Heart right ventricle (tissue), 16 donors: ENCODE results near the gene ACTL10. TPM values are rescaled to one million over a fixed set of nuclear protein-coding genes. Genes with fewer than 3 reads are reported as not detected.
A peak's percentile ranks its signal among the peaks of the same experiment; 100 is the strongest.

Experiments
- ATAC-seq, 8 donors: fragments of 200-7000 bp; cut with Tn5 transposase; one replicate each; pipeline ENCODE4 v1.9.1; 2020; ENCODE audit warnings: mild to moderate bottlenecking in 8 of 8, moderate library complexity in 8 of 8, moderate number of reproducible peaks in 1 of 8
- DNase-seq, 2 donors: peaks; one replicate each; pipeline ENCODE4 v3.0.0-alpha.2; 2020
- H3K27ac ChIP-seq, 10 donors: fragments of 200-600 bp; sonication (generic) in 2 of 10; one replicate each; pipeline versions ENCODE4 v1.5.0 to v1.8.0; 2020 to 2022; ENCODE audit warnings: mild to moderate bottlenecking in 3 of 10
- H3K27me3 ChIP-seq, 7 donors: fragments of 200-600 bp; one replicate each; pipeline ENCODE4 v1.8.0; 2021 to 2022; ENCODE audit warnings: mild to moderate bottlenecking in 2 of 7
- H3K36me3 ChIP-seq, 9 donors: fragments of 200-600 bp; sonication (generic) in 1 of 9; one replicate each; pipeline versions ENCODE4 v1.5.0 to v1.8.0; 2020 to 2022; ENCODE audit warnings: mild to moderate bottlenecking in 2 of 9
- H3K4me1 ChIP-seq, 9 donors: fragments of 200-600 bp; sonication (generic) in 1 of 9; one replicate each; pipeline versions ENCODE4 v1.5.0 to v1.8.0; 2020 to 2022; ENCODE audit warnings: mild to moderate bottlenecking in 4 of 9
- H3K4me3 ChIP-seq, 10 donors: fragments of 200-600 bp; sonication (generic) in 2 of 10; one replicate each; pipeline versions ENCODE4 v1.5.0 to v1.8.0; 2020 to 2022; ENCODE audit warnings: mild to moderate bottlenecking in 7 of 10, moderate library complexity in 2 of 10
- H3K9me3 ChIP-seq, 11 donors: fragments of 200-600 bp in 10 of 11; sonication (generic) in 2 of 11; one replicate each; pipeline versions ENCODE4 v1.5.0 to v1.8.0; 2013 to 2022; ENCODE audit warnings: mild to moderate bottlenecking in 2 of 11, control low read depth in 1 of 11, moderate library complexity in 1 of 11
- WGBS, 2 donors: extraction: QIAGEN DNeasy Blood & Tissue Kit; methylation state at CpG; one replicate each; pipeline ENCODE4 v1.1.7; 2013; ENCODE audit warnings: inconsistent platforms in 1 of 2; 5-methylcytosine and 5-hydroxymethylcytosine counted together
- intact Hi-C, 10 donors: fragments of 100-400 bp; cut with DNase I; formaldehyde crosslinking; loops; one replicate each; pipeline versions ENCODE4 v1.11.1 to v1.14.2; 2022
- polyA plus RNA-seq, 2 donors: library from polyadenylated mRNA; stranded (reverse); fragments of 200-250 nt; gene quantifications; one replicate each; pipeline ENCODE4 v1.2.3, GENCODE V29; 2013
- total RNA-seq, 10 donors: library from RNA; stranded (reverse); fragmentation: NEBNext Ultra II Directional in 3 of 10; extraction: Animal tissue kit (Norgen Biotek cat#: 25700) in 3 of 10; gene quantifications; one replicate each; pipeline versions ENCODE4 v1.2.1 to v1.2.4, GENCODE V29; 2021 to 2023
- TF ChIP-seq, protein P1 (sequence below), 9 donors: fragments of 200-600 bp; sonication (generic) in 2 of 9; IDR thresholded peaks; one replicate each; pipeline versions ENCODE4 v1.5.0 to v1.8.0; 2021 to 2022; ENCODE audit warnings: antibody characterized with exemption in 9 of 9, mild to moderate bottlenecking in 5 of 9, moderate library complexity in 1 of 9
- donor health status: Arrhythmogenic right ventricular cardiomyopathy.
- donor health status: ischemic (EF 13 %, LVEDD 7.1; RV severe dilation, severe dysfunction).
- donor health status: healthy with polysubstance abuse.
- donor health status: DM: no; HTN: yes; CAD: no.
- donor health status: DM: no; HTN: no; CAD: no.
- donor health status: ischemic (EF 25% LVEDD 6.9; RV normal size, moderate dysfunction).
- donor health status: ischemic (EF 25% LVEDD 5.7; RV mildly dilated, moderate dysfunction).
- donor health status: healthy.
- donor health status: DM: yes; HTN: yes; CAD: no.
- donor health status: Ischemic cardiomyopathy.
- donor health status: ischemic (EF 35%, LVEDD 5.7; RV mildly dilated, moderate dysfunction).
- donor health status: nonischemic (EF 11% LVEDD 7.7; RV severe dilation, severe dysfunction).
- donor health status: DM: yes; HTN: yes; CAD: no.
- donor health status: PGD.
- donor health status: ischemic (EF 29% LVEDD 5.4; RV normal size, mild dysfunction).
- donor health status: nonischemic (EF 23%, LVEDD 6.1; RV moderate dilation, normal function).

Gene ACTL10
- total and polyA plus RNA-seq, 12 donors: 0.11 to 1.2 (median 0.30) TPM; not detected in 4

DNA sequence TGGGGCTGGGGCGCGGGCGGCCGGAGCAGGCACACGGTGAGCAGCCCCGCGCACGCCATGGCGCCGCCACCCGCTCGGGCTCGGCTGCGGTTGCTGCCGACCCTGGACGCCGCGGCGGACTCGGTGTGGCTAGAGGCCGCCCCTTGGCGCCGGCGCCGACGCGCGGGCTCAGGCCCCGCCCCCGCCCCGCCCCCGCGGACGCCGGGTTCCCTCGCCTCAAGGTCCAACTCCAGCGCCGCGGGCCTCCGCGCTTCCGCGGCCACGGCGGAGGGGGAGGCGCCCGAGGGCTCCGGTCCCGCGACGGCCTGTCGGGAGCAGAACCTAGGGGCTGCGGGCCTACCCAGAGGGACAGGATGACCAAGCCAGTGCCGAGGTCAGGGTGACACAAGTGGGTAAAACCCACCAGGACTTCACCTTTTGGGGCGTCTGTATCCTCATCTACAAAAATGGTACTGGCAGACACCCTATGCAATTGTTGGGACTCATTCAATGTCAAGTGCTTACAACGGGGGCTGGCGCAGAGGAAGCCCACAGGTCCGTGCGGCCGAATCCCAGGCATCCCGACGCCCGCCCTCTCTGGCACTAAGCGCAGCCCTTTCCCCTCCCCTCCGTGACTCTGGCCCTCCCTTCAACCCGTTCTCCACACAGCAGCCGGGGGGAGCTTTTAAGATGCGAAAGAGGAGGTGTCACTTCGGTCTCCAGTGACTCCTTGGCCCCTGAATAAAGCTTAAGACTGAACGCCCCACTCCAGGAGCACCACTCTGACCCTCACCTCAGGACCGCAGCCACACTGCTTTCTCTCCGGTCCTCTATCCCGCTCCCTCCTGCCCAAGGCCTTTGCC, 7.8 kb downstream of the ACTL10 start, which contains the start of gene NECAB3:
Gene NECAB3, minus strand, starts transcription at position 135 of the 842 bp plus-strand sequence. Its CDS starts 76 bp downstream, at position 59.
- intact Hi-C loops: loop anchor here in 2 of 10 donors (5.0 kb wide), 1 partner anchor 58 kb away; the partner anchor contains the start of gene ZNF341 (in 2 of the 2)
- TF ChIP-seq, protein P1, sequence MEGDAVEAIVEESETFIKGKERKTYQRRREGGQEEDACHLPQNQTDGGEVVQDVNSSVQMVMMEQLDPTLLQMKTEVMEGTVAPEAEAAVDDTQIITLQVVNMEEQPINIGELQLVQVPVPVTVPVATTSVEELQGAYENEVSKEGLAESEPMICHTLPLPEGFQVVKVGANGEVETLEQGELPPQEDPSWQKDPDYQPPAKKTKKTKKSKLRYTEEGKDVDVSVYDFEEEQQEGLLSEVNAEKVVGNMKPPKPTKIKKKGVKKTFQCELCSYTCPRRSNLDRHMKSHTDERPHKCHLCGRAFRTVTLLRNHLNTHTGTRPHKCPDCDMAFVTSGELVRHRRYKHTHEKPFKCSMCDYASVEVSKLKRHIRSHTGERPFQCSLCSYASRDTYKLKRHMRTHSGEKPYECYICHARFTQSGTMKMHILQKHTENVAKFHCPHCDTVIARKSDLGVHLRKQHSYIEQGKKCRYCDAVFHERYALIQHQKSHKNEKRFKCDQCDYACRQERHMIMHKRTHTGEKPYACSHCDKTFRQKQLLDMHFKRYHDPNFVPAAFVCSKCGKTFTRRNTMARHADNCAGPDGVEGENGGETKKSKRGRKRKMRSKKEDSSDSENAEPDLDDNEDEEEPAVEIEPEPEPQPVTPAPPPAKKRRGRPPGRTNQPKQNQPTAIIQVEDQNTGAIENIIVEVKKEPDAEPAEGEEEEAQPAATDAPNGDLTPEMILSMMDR (IDR thresholded peaks at IDR 0.05): no peak
- peaks cover 9 to 53% (median 28%) of the 10 kb centered on the region in 9 donors for H3K4me1 ChIP-seq
- no peaks in the 10 kb centered on the region for H3K27me3 ChIP-seq
- peak within 1 kb of the TSS; percentile 73 to 94 (median 85) for H3K27ac ChIP-seq
- H3K36me3 ChIP-seq: peaks cover 0 to 21% (median 5%) of the 10 kb centered on the region in 9 donors
- H3K4me3 ChIP-seq: peak within 1 kb of the TSS; percentile 56 to 92 (median 71)
- 4 to 5% methylated on average over 49 to 73 of the region's 73 CpGs for WGBS, 2 donors
- H3K9me3 ChIP-seq: no peaks in the 10 kb centered on the region
- ATAC-seq: peak; percentile 73 to 91 (median 85)
- DNase-seq: peak; percentile 83 to 86

DNA sequence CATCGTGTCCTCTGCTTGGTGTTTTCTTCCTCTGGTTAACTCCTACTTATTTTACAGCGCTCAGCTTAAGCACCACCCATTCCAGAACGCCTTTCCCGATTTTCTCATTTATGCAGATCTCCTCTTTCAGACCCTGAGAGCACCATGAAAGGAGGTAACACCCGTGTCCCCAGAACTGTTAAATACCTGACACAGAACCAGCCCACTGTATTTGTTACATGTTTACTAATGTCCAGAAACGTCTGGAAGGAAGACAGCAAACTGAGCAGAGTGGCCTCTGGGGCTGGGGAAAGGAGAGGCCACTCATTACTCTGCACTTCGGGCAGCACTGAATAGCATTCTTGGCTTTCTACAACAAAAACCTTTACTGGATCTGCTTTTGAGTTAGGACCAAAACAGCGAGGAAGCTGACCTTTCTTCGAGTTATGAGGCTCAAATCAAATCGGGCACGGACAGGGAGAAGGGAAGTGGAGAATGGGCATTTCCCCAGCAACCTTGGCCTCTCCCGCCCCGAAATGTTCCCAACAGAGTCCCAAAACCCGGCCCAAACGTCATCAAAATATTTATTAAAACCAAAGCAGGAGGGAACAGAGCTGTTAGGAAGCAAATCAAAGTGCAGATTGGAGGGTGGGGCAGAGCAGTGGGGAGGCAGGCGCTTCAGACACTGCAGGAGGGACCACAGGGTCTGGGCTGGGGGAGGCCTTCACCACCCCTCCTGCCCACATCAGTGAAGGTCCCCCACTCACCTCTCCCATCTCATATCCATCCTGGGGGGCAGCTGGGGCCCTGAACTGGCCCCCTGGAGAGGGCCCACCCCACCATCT, 8.6 kb downstream of the ACTL10 start:
- Histone ChIP-seq H3K4me3 (peak overlapping the region in 7 of 10 donors; percentile 57 to 92 (median 72)), H3K27me3 (no peaks in the 10 kb centered on the region), H3K27ac (peak overlapping the region; percentile 73 to 94 (median 85)), H3K9me3 (no peaks in the 10 kb centered on the region), H3K4me1 (peaks cover 9 to 45% (median 28%) of the 10 kb centered on the region in 9 donors), H3K36me3 (peaks cover 0 to 13% (median 5%) of the 10 kb centered on the region in 9 donors)
- TF ChIP-seq, protein P1 (IDR thresholded peaks at IDR 0.05): no peak
- WGBS, 2 donors: 48 to 59% methylated on average over 16 of the region's 16 CpGs
- DNase-seq (no peak), ATAC-seq (peak in 2 of 8 donors; percentile 0 to 7)
- intact Hi-C loops: loop anchor here in 1 of 10 donors (5.0 kb wide), 1 partner anchor 57 kb away; the partner anchor contains the start of gene ZNF341

DNA sequence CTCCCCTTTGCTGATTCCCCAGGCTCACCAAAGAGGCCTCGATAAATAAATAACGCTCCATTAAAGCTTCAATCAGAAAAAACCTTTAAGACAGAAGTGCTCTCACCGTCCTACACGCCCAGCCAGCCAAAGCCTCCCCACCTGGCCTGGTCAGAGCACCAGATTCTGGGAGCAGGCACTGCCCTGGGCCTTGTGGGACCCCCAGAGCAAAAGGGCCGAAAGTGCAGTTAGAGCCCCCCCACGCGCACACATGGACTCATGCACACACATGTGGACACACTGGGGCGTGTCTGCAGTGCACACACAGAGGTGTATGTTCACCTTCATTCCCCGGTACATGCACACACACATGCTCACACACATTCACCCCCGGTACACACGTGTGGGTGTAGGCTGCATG, 9.4 kb downstream of the ACTL10 start:
- WGBS, 2 donors: 94 to 95% methylated on average over 11 of the region's 11 CpGs
- Histone ChIP-seq H3K4me1 (peaks cover 9 to 42% (median 28%) of the 10 kb centered on the region in 9 donors), H3K27ac (peak overlapping the region in 4 of 10 donors; percentile 11 to 94 (median 83)), H3K36me3 (peaks cover 0 to 7% (median 5%) of the 10 kb centered on the region in 9 donors), H3K9me3 (no peaks in the 10 kb centered on the region), H3K4me3 (no peak overlapping the region), H3K27me3 (no peaks in the 10 kb centered on the region)
- ATAC-seq: no peak
- TF ChIP-seq, protein P1 (IDR thresholded peaks at IDR 0.05): no peak
- DNase-seq: no peak
- intact Hi-C loops: loop anchor here in 1 of 10 donors (5.0 kb wide), 1 partner anchor 56 kb away; the partner anchor contains the start of gene ZNF341
